CD14-positive monocyte (primary cell): ENCODE results near the gene SPAG16. TPM values are rescaled to one million over a fixed set of nuclear protein-coding genes. Genes with fewer than 3 reads are reported as not detected.

Source experiments
- DNase-seq, 3 donors: peaks; one replicate each; pipeline ENCODE4 v3.0.0-alpha.2; 2011 to 2022
- H2AFZ ChIP-seq: 2 replicates; pipeline ENCODE4 v1.6.0; 2012; ENCODE audit warnings: mild to moderate bottlenecking, low read depth, low read length, inconsistent platforms; ENCODE audit not compliant: insufficient read depth, poor library complexity, severe bottlenecking
- H3K27ac ChIP-seq, 2 donors: 1 replicate in 1 of 2; 2 replicates in 1 of 2; pipeline ENCODE4 v1.5.1; 2012 to 2013; ENCODE audit warnings: low read length in 2 of 2, control low read depth in 1 of 2, inconsistent platforms in 1 of 2, low read depth in 1 of 2, mild to moderate bottlenecking in 1 of 2
- H3K27me3 ChIP-seq, 2 donors: one replicate each; pipeline versions ENCODE4 v1.6.0 to v1.6.1; 2011 to 2013; ENCODE audit warnings: low read length in 2 of 2; ENCODE audit not compliant: control insufficient read depth in 2 of 2, insufficient read depth in 2 of 2
- H3K36me3 ChIP-seq, 2 donors: replicated peaks in 1 of 2; 1 replicate in 1 of 2; 2 replicates in 1 of 2; pipeline versions ENCODE4 v1.5.1 to v1.6.1; 2012 to 2013; ENCODE audit warnings: low read length in 2 of 2, control low read depth in 1 of 2, inconsistent platforms in 1 of 2, mild to moderate bottlenecking in 1 of 2; ENCODE audit not compliant: insufficient read depth in 2 of 2, control insufficient read depth in 1 of 2
- H3K4me1 ChIP-seq, 2 donors: 1 replicate in 1 of 2; 2 replicates in 1 of 2; pipeline versions ENCODE4 v1.5.1 to v1.6.1; 2012 to 2013; ENCODE audit warnings: low read length in 2 of 2, control low read depth in 1 of 2, inconsistent platforms in 1 of 2, mild to moderate bottlenecking in 1 of 2, moderate library complexity in 1 of 2; ENCODE audit not compliant: insufficient read depth in 2 of 2, control insufficient read depth in 1 of 2
- H3K4me2 ChIP-seq: replicated peaks from 2 replicates; pipeline ENCODE3; 2012; ENCODE audit warnings: low read length, moderate library complexity, mild to moderate bottlenecking; ENCODE audit not compliant: poor library complexity, severe bottlenecking; ENCODE audit errors: extremely low read depth
- H3K4me3 ChIP-seq, 3 experiments: fragments of 200-600 bp in 1 of 3; sonication (generic) in 1 of 3; replicated peaks in 1 of 3; 1 replicate in 2 of 3; 2 replicates in 1 of 3; pipeline ENCODE4 v1.5.1; 2011 to 2013; ENCODE audit warnings: low read length in 3 of 3, mild to moderate bottlenecking in 3 of 3, control low read depth in 2 of 3, low read depth in 2 of 3, inconsistent platforms in 1 of 3, moderate library complexity in 1 of 3
- H3K79me2 ChIP-seq: 2 replicates; pipeline ENCODE4 v1.6.0; 2012; ENCODE audit warnings: mild to moderate bottlenecking, control low read depth, inconsistent platforms, low read length, moderate library complexity; ENCODE audit not compliant: insufficient read depth
- H3K9ac ChIP-seq: 2 replicates; pipeline ENCODE4 v1.6.0; 2017; ENCODE audit warnings: low read length, mild to moderate bottlenecking; ENCODE audit not compliant: insufficient read depth, poor library complexity, severe bottlenecking
- H3K9me3 ChIP-seq, 2 donors: replicated peaks in 1 of 2; 1 replicate in 1 of 2; 2 replicates in 1 of 2; pipeline versions ENCODE4 v1.5.1 to v1.6.1; 2012 to 2013; ENCODE audit warnings: low read length in 2 of 2, control low read depth in 1 of 2; ENCODE audit not compliant: control insufficient read depth in 1 of 2, insufficient read depth in 1 of 2
- H4K20me1 ChIP-seq: 2 replicates; pipeline ENCODE4 v1.6.0; 2012; ENCODE audit warnings: mild to moderate bottlenecking, low read length, control low read depth, moderate library complexity; ENCODE audit not compliant: insufficient read depth
- H3K27ac Mint-ChIP-seq, 7 donors: one replicate each; pipeline ENCODE4 v1.8.0; 2020; ENCODE audit warnings: mild to moderate bottlenecking in 7 of 7, mixed read lengths in 7 of 7, moderate library complexity in 6 of 7, inconsistent platforms in 2 of 7
- H3K27me3 Mint-ChIP-seq, 3 donors: one replicate each; pipeline ENCODE4 v1.8.0; 2021 to 2022; ENCODE audit warnings: low read depth in 3 of 3, mild to moderate bottlenecking in 3 of 3, mixed read lengths in 3 of 3, moderate library complexity in 3 of 3, inconsistent platforms in 1 of 3
- H3K36me3 Mint-ChIP-seq, 2 donors: one replicate each; pipeline ENCODE4 v1.8.0; 2020; ENCODE audit warnings: mixed read lengths in 2 of 2, inconsistent platforms in 1 of 2, mild to moderate bottlenecking in 1 of 2
- H3K4me1 Mint-ChIP-seq: one replicate; pipeline ENCODE4 v1.8.0; 2020; ENCODE audit warnings: mild to moderate bottlenecking, mixed read lengths
- H3K4me3 Mint-ChIP-seq, 2 donors: one replicate each; pipeline ENCODE4 v1.8.0; 2020; ENCODE audit warnings: mild to moderate bottlenecking in 2 of 2, mixed read lengths in 2 of 2, moderate library complexity in 1 of 2
- H3K9me3 Mint-ChIP-seq, 7 donors: one replicate each; pipeline ENCODE4 v1.8.0; 2020 to 2022; ENCODE audit warnings: mixed read lengths in 7 of 7, mild to moderate bottlenecking in 6 of 7, moderate library complexity in 6 of 7, inconsistent platforms in 2 of 7
- WGBS: methylation state at CpG from one replicate; pipeline ENCODE4 v1.1.5; 2013; ENCODE audit warnings: missing lambda C conversion rate; ENCODE audit not compliant: insufficient coverage; 5-methylcytosine and 5-hydroxymethylcytosine counted together
- intact Hi-C, 2 donors: fragments of 100-400 bp; cut with micrococcal nuclease; formaldehyde crosslinking; loops; one replicate each; pipeline versions ENCODE4 v1.15.0 to v1.15.1; 2023
- polyA plus RNA-seq, 3 donors: library from polyadenylated mRNA; depleted of rRNA in 1 of 3; unstranded in 2 of 3; stranded (reverse) in 1 of 3; fragments of 300-500 nt in 2 of 3; fragments of >200 nt in 1 of 3; fragmentation: Illumina TruSeq in 2 of 3; gene quantifications; 1 replicate in 2 of 3; 2 replicates in 1 of 3; pipeline ENCODE4 v1.2.3, GENCODE V29; 2012 to 2021
- TF ChIP-seq, protein P1 (sequence below): fragments of 200-600 bp; IDR thresholded peaks from one replicate; pipeline ENCODE4 v1.8.0; 2022; ENCODE audit warnings: antibody characterized with exemption, mild to moderate bottlenecking

SPAG16 gene
- polyA plus RNA-seq, 3 donors = 0.12 to 0.30 TPM; not detected in 1

DNA sequence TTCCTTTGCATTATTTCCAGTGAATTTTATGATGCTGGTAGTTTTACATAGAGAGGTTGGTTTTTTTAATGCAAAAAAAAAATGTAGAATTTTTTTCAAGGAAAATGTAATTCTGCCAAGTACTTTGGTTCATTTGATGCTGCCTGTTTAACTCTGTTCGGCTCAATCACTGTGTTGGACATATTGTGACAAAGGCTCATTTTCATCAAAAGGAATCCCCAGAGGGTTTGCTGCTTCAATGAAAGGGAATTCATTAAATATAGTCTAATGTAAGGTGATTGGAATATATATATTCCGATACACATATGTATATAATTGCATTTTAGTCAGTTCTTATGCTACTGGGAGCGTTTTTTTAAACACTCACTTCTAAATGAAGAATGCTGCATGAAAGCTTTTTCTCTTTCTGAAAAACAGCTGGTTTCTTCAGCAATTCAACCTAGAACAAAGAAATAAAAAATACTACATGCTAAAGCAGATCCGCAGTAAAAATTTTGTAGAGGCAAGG is 812.0 kb downstream of the SPAG16 start:
- Histone ChIP-seq H3K27ac (no peak overlapping the region), H3K9ac (no peak overlapping the region), H3K4me2 (no peak overlapping the region), H3K4me3 (no peak overlapping the region), H3K4me1 (no peaks in the 10 kb centered on the region), H4K20me1 (no peaks in the 10 kb centered on the region), H3K79me2 (no peaks in the 10 kb centered on the region), H3K9me3 (no peaks in the 10 kb centered on the region), H3K27me3 (no peaks in the 10 kb centered on the region), H2AFZ (no peak overlapping the region), H3K36me3 (no peaks in the 10 kb centered on the region)
- intact Hi-C loops = no loop called here
- H3K9me3 Mint-ChIP-seq = peaks cover 0 to 7% (median 3%) of the 10 kb centered on the region in 7 donors
- no peak for DNase-seq
- H3K27me3 Mint-ChIP-seq = no peaks in the 10 kb centered on the region
- H3K36me3 Mint-ChIP-seq = no peaks in the 10 kb centered on the region
- H3K4me3 Mint-ChIP-seq = no peak overlapping the region
- TF ChIP-seq, protein P1, sequence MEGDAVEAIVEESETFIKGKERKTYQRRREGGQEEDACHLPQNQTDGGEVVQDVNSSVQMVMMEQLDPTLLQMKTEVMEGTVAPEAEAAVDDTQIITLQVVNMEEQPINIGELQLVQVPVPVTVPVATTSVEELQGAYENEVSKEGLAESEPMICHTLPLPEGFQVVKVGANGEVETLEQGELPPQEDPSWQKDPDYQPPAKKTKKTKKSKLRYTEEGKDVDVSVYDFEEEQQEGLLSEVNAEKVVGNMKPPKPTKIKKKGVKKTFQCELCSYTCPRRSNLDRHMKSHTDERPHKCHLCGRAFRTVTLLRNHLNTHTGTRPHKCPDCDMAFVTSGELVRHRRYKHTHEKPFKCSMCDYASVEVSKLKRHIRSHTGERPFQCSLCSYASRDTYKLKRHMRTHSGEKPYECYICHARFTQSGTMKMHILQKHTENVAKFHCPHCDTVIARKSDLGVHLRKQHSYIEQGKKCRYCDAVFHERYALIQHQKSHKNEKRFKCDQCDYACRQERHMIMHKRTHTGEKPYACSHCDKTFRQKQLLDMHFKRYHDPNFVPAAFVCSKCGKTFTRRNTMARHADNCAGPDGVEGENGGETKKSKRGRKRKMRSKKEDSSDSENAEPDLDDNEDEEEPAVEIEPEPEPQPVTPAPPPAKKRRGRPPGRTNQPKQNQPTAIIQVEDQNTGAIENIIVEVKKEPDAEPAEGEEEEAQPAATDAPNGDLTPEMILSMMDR = no peak
- H3K4me1 Mint-ChIP-seq = no peaks in the 10 kb centered on the region
- no peak overlapping the region for H3K27ac Mint-ChIP-seq
- no CpG with 5 or more reads among the region's 4 CpGs for WGBS

DNA sequence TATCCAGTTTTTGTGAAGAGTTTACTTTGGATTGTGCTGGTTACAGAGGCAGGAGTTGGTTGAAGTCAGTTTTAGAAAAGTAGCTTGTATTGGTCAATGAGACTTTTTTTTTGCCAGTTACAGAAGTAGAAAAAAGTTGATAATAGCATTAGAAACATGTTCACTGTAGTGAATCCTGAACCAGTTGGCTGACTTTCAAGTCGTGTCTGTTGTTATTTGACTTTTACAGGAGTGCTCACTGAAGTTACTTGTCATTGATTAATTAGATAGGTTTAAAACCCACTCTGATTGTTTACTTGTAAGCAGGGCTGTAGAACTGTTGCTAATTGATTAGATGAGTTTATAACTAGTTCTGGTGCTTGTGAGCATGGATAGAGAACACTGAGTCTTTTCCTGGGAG is 814.5 kb downstream of the SPAG16 start:
- Histone ChIP-seq H3K4me1 (no peaks in the 10 kb centered on the region), H3K4me3 (no peak overlapping the region), H2AFZ (no peak overlapping the region), H3K27ac (no peak overlapping the region), H3K9me3 (no peaks in the 10 kb centered on the region), H3K79me2 (no peaks in the 10 kb centered on the region), H3K4me2 (no peak overlapping the region), H3K9ac (no peak overlapping the region), H4K20me1 (no peaks in the 10 kb centered on the region), H3K27me3 (no peaks in the 10 kb centered on the region), H3K36me3 (no peaks in the 10 kb centered on the region)
- WGBS = 100% methylated on average over 1 of the region's 1 CpG
- TF ChIP-seq, protein P1 = no peak
- H3K4me3 Mint-ChIP-seq = no peak overlapping the region
- DNase-seq = no peak
- intact Hi-C loops = no loop called here
- no peaks in the 10 kb centered on the region for H3K36me3 Mint-ChIP-seq
- H3K27me3 Mint-ChIP-seq = no peaks in the 10 kb centered on the region
- peaks cover 3% of the 10 kb centered on the region for H3K4me1 Mint-ChIP-seq
- peaks cover 0 to 7% (median 3%) of the 10 kb centered on the region in 7 donors for H3K9me3 Mint-ChIP-seq
- H3K27ac Mint-ChIP-seq = no peak overlapping the region
